Omental fat pad (tissue), 4 donors: ENCODE measurements around the gene MCC. TPM values are rescaled to one million over a fixed set of nuclear protein-coding genes. Genes with fewer than 3 reads are reported as not detected.

ENCODE experiments used
- ATAC-seq: fragments of 150-250 bp; one replicate; pipeline ENCODE4 v1.9.1; 2016; ENCODE audit warnings: mild to moderate bottlenecking, moderate library complexity; ENCODE audit not compliant: low FRiP score
- DNase-seq: peaks from one replicate; pipeline ENCODE4 v3.0.0-alpha.2; 2019; ENCODE audit warnings: low spot score
- total RNA-seq, 4 donors: library from RNA; depleted of rRNA; stranded (reverse); fragments of >200 nt; gene quantifications; one replicate each; pipeline ENCODE4 v1.1.0, GENCODE V29; 2016
- TF ChIP-seq, protein P1 (sequence below), 3 donors: fragments of 450-650 bp; IDR thresholded peaks; one replicate each; pipeline ENCODE4 v1.5.1; 2016 to 2017; ENCODE audit warnings: antibody characterized with exemption in 3 of 3, mild to moderate bottlenecking in 3 of 3, moderate library complexity in 2 of 3

MCC gene
- total RNA-seq, 4 donors from 2014 or later: 32.8 to 56.3 (median 44.4) TPM

DNA sequence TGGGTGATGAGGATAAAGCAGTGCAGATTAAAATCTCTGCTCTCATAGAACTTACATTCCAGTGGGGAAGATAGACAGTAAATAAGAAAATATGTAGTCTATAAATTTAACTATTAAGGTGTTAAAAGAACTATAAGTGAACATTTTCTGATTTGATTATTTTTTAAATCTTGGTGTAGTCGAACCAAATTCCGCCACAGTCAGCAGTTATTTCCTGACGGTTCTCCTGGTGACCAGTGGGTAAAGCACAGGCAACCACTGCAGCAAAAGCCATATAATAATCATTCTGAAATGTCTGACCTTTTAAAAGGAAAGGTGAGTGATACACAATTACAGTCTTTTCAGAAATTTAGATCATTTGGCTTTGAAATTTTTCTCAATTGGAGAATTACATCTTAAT lies 484.5 kb downstream of the MCC start:
- TF ChIP-seq, protein P1, sequence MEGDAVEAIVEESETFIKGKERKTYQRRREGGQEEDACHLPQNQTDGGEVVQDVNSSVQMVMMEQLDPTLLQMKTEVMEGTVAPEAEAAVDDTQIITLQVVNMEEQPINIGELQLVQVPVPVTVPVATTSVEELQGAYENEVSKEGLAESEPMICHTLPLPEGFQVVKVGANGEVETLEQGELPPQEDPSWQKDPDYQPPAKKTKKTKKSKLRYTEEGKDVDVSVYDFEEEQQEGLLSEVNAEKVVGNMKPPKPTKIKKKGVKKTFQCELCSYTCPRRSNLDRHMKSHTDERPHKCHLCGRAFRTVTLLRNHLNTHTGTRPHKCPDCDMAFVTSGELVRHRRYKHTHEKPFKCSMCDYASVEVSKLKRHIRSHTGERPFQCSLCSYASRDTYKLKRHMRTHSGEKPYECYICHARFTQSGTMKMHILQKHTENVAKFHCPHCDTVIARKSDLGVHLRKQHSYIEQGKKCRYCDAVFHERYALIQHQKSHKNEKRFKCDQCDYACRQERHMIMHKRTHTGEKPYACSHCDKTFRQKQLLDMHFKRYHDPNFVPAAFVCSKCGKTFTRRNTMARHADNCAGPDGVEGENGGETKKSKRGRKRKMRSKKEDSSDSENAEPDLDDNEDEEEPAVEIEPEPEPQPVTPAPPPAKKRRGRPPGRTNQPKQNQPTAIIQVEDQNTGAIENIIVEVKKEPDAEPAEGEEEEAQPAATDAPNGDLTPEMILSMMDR (IDR thresholded peaks at IDR 0.05): no peak
- ATAC-seq (no peak), DNase-seq (no peak)

DNA sequence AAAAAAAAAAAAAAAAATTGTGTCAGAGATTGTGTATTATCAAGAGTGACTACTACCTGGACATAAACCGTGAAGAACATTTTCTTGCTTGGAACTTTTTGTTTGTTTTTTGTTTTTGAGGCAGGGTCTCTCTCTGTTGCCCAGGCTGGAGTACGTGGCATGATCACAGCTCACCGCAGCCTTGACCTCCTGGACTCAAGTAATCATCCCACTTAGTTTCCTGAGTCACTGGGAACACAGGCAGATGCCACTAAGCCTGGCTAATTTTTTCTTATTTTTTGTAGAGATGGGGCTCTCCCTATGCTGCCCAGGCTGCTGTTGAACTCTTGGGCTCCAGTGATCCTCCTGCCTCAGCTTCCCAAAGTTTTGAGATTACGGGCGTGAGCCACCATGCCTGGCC lies 485.8 kb downstream of the MCC start:
- DNase-seq (no peak), ATAC-seq (no peak)
- TF ChIP-seq, protein P1 (IDR thresholded peaks at IDR 0.05): no peak

DNA sequence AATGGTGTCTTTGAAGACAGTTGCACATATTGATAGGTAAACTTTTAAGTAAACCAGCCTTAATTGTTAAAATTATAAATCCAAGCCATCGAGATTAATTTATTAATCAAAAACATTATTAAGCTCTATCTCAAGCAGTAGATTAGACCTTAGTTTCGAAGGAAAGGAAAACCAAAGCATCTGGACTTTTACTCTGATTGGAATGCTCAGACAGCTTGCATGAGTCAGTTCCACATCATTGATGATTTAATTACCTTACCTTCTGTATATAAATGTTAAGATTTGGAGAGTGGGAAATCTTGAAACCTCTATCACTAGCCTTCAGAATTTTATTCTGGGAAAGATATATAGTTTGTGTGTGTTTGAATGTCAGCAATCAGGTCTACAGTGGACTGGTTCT lies 487.8 kb downstream of the MCC start:
- DNase-seq: no peak
- ATAC-seq: no peak
- TF ChIP-seq, protein P1 (IDR thresholded peaks at IDR 0.05): no peak

DNA sequence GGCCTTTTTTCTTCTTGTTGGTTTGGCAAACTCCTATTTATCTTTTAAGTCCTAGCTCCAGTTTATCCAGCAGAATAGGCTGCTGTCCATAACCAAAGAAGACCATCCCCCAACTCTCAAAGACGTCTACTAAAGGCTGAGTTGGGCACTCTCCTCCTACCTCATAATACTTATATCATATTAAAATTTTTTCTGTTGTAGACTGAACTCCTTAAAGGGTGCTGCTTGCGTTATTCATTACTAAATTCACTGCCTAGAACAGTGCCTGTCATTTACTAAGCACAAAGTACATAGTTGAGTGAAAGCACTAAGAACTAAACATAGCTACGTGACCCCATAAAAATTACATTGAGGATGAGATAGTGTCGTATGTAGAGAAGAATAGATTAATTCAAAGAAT lies 490.0 kb downstream of the MCC start:
- DNase-seq: no peak
- TF ChIP-seq, protein P1 (IDR thresholded peaks at IDR 0.05): no peak
- no peak for ATAC-seq

DNA sequence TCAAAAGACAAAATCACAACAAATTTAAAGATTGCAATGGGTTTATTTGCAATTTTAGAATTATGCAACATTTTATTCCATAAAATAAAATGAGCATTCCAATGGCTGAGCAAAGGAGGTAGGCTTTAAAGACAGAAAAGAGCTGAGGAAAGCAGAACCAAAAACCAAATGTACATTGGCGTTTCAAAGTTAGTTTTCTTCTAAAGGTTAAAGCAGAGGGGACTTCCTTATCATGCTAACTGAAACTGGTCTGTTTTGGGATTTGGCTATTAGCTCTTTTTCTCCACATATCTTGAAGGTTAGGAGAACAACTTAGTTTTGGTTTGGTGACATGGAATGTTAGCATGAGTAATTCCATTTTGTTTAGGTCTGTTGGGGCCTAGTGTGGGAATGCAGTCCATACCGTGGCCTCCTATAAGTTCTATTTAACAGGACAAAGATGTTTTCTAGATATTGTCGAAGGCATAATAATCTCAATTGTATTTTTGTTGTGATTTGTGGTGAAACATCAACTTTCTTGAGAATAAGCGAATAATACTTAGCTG lies 491.4 kb downstream of the MCC start:
- ATAC-seq (no peak), DNase-seq (no peak)
- TF ChIP-seq, protein P1 (IDR thresholded peaks at IDR 0.05): no peak

DNA sequence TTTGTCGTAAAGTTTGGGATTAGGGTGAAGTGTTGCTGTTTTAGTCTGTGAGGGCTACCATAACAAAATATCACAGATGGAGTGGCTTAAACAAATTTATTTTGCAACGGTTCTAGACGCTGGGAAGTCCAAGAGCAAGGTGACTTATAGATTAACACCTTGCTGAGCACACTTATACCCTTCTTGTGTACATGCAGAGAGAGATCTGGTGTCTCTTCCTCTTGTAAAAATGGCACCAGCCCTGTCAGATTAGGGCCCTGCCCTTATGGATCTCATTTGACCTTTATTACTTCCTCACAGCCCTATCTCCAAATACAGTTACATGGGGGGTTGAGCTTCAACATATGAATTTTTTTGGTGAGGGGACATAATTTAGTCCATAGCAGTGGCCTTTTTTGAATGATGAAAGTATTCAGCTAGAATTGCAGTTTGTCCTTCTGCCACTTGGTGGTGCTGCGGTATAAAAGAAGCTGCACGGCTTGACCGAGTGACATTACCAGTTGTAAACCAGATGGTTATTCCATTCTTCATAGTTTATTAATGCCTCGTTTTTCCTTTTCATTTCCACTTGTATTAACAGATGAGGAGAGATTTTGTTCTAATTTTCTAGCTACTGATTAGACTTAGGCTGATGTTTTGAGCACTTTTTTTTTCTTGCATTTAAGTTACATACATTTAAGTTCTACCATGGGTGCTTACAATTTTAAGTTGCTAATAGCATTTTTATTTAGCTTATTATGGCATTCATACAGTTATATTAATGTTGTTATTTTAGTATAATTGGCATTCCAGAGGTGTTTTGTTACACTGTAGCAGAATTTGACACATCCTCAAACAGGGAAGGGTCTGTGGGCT lies 492.3 kb downstream of the MCC start:
- ATAC-seq (peak; percentile 48), DNase-seq (peak; percentile 90)
- TF ChIP-seq, protein P1 (IDR thresholded peaks at IDR 0.05): peak in 1 of 3 donors; percentile 77

DNA sequence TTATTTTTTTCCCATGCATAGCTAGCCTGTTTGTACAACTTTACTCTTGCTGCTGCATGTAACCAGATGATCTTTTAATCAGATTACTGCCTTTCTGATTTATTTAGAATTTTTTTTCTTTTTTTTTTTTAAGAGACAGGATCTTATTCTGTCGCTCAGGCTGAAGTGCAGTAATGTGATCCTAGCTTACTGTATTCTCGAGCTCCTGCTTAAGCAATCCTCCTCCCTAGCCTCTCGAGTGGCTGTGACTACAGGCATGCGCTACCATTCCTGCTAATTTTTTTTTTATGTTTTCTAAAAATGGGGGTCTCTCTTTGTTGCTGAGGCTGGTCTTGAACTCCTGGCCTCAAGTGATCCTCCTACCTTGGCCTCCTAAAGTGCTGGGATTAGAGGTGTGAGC lies 502.0 kb downstream of the MCC start:
- DNase-seq (no peak), ATAC-seq (no peak)
- TF ChIP-seq, protein P1 (IDR thresholded peaks at IDR 0.05): no peak
